Ectodermal cell (in vitro differentiated cells): ENCODE results near the gene FAHD1.

Experiments used
- H3K27ac ChIP-seq: 2 replicates; pipeline ENCODE4 v1.7.0; 2013; ENCODE audit warnings: mild to moderate bottlenecking, low read depth, low read length; ENCODE audit not compliant: insufficient read depth, poor library complexity, severe bottlenecking
- H3K27me3 ChIP-seq: 2 replicates; pipeline ENCODE4 v1.7.0; 2013; ENCODE audit warnings: mild to moderate bottlenecking, low read length; ENCODE audit not compliant: insufficient read depth, control insufficient read depth, poor library complexity, severe bottlenecking
- H3K36me3 ChIP-seq: one replicate; pipeline ENCODE4 v1.7.0; 2013; ENCODE audit warnings: low read length; ENCODE audit not compliant: control insufficient read depth, insufficient read depth
- H3K4me1 ChIP-seq: one replicate; pipeline ENCODE4 v1.7.0; 2013; ENCODE audit warnings: low read length; ENCODE audit not compliant: control insufficient read depth, insufficient read depth
- H3K4me3 ChIP-seq: 2 replicates; pipeline ENCODE4 v1.7.0; 2013; ENCODE audit warnings: low read depth, low read length, control low read depth; ENCODE audit not compliant: insufficient read depth
- H3K9me3 ChIP-seq: 2 replicates; pipeline ENCODE4 v1.7.0; 2013; ENCODE audit warnings: mild to moderate bottlenecking, low read length, moderate library complexity; ENCODE audit not compliant: control insufficient read depth
- WGBS, 2 experiments: methylation state at CpG; one replicate each; pipeline ENCODE4 v1.1.7; 2013; ENCODE audit warnings: missing lambda C conversion rate in 2 of 2; 5-methylcytosine and 5-hydroxymethylcytosine counted together

The FAHD1 gene

DNA sequence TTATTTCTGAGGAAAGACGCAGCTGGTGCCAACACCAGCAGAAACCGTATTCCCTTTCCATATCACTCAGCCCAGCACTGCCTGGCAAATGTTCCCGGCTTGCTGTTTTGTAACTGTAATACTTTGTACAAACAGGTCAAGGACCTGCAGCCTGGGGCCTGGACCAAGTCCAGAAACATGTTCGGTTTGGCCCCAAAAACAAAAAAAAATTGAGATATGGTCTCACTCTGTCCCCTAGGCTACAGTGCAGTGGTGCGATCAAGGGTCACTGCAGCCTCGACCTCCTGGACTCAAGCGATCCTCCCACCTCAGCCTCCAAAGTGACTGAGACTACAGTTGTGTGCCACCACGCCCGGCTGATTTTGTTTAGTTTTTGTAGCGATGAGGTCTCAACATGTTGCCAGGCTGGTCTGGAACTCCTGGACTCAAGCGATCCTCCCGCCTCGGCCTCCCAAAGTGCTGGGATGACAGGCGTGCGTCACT, 1.6 kb upstream of the FAHD1 start:
- peak overlapping the region; percentile 91 for H3K4me3 ChIP-seq
- H3K27ac ChIP-seq = no peak overlapping the region
- WGBS, 2 experiments = 91 to 92% methylated on average over 15 of the region's 15 CpGs
- peaks cover 13% of the 10 kb centered on the region for H3K4me1 ChIP-seq
- H3K27me3 ChIP-seq = peaks cover 6% of the 10 kb centered on the region
- no peaks in the 10 kb centered on the region for H3K36me3 ChIP-seq
- no peaks in the 10 kb centered on the region for H3K9me3 ChIP-seq

DNA sequence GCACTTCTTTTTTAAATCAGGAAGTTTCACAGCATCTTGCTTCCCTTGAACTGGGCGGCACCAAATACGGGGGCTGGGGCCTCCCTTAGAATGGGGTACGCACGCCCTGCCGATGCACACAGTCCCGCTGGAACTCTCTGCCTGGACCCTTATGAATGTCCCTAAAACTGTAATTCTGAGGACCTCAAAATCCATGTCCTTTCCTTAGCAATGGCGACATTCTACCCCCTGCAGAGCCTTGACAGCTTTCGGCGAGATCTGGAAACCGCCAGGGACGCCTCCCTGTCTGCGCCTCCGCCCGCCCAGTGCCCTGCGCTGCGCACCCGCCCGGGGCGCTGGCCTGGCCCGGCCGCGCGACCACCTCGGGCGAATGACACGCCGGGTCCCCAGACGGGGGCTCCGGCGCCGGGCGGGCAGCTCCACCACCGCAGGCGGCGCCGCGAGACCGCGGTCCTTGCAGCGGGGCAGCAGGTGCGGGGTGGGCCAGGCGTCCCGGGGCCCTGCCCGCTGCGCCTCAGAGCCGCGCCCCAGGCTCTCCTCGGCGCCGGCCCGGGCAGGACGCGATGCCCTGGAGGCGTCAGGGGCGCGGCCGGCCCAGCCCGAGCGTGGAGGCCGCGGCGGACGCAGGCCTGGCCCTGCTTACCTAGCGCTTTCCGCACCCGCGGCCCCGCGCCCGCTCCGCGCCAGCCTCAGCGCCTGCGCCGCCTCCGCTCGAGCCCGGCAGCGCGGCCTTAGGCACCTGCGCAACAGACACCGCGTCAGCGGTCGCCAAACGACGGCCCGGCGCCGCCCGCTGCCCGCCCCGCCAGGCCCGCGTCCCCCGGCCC, 929 bp upstream of the FAHD1 start:
- 4 to 5% methylated on average over 96 of the region's 96 CpGs for WGBS, 2 experiments
- peak overlapping the region; percentile 91 for H3K4me3 ChIP-seq
- H3K36me3 ChIP-seq = no peaks in the 10 kb centered on the region
- peaks cover 6% of the 10 kb centered on the region for H3K27me3 ChIP-seq
- H3K27ac ChIP-seq = no peak overlapping the region
- H3K4me1 ChIP-seq = peaks cover 13% of the 10 kb centered on the region
- no peaks in the 10 kb centered on the region for H3K9me3 ChIP-seq

DNA sequence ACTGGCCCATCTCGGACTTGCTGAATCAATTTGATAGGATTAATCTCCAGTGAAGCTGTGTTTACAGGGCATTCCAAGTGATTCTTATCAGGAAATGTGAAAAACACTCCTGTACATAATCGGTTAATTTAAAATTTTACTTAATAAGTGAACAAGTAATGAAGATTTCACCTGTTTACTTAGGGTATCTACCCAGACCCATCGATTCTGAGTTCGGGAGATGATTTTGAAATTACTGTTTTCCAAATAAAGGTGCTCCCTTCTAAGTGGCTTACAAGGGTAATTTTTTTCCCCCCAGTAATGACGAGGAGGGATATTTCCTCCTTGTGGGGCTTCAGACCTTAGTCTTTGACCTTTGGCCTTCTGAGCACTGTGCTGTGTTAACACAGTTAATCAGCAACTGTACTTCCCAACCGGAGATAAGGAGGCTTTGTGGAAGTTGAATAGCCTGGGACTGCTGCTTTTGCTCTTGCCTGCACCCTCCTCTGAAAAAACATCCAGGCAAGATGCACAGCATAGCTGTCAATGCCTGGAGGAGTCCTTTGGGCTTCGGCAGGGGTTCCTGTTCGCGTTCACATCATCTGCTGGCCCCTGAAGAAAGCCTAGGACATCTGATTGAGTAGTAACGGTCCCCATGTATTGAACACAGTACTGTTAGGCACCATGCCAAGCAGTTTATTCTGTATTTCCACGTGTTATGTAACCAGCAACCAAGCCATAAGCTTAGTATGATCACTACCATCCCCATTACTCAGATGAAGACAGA, 1.8 kb downstream of the FAHD1 start:
- no peaks in the 10 kb centered on the region for H3K36me3 ChIP-seq
- WGBS, 2 experiments = 92 to 94% methylated on average over 10 to 11 of the region's 11 CpGs
- no peak overlapping the region for H3K27ac ChIP-seq

DNA sequence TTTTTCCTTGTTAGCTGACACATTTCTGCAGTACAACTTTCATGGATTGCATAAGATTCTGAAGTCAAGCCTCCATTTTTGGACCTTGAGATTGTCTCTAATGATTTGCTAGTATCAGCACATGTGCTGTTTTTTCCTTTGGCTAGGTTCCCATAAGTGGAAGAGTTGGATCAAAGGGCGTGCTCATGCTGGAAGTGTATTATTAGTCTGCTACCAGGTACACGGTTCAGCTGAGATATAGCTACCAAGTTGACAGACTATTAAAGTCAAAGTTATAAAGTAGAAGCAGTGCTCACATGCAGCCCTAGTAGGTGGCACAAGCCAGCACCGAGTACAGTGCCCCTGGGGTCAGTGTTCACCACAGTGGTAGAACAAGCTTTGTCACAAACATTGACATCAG, 3.2 kb downstream of the FAHD1 start:
- 88 to 96% methylated on average over 3 of the region's 3 CpGs for WGBS, 2 experiments
- H3K4me3 ChIP-seq = no peak overlapping the region
- H3K27ac ChIP-seq = no peak overlapping the region
- H3K36me3 ChIP-seq = no peaks in the 10 kb centered on the region
- H3K27me3 ChIP-seq = peaks cover 6% of the 10 kb centered on the region
- H3K4me1 ChIP-seq = peaks cover 12% of the 10 kb centered on the region
- no peaks in the 10 kb centered on the region for H3K9me3 ChIP-seq

More for the DNA sequence above, 1.8 kb downstream of the FAHD1 start:
- no peaks in the 10 kb centered on the region for H3K9me3 ChIP-seq
- peaks cover 6% of the 10 kb centered on the region for H3K27me3 ChIP-seq
- H3K4me3 ChIP-seq = peak overlapping the region; percentile 6
- peaks cover 13% of the 10 kb centered on the region for H3K4me1 ChIP-seq

DNA sequence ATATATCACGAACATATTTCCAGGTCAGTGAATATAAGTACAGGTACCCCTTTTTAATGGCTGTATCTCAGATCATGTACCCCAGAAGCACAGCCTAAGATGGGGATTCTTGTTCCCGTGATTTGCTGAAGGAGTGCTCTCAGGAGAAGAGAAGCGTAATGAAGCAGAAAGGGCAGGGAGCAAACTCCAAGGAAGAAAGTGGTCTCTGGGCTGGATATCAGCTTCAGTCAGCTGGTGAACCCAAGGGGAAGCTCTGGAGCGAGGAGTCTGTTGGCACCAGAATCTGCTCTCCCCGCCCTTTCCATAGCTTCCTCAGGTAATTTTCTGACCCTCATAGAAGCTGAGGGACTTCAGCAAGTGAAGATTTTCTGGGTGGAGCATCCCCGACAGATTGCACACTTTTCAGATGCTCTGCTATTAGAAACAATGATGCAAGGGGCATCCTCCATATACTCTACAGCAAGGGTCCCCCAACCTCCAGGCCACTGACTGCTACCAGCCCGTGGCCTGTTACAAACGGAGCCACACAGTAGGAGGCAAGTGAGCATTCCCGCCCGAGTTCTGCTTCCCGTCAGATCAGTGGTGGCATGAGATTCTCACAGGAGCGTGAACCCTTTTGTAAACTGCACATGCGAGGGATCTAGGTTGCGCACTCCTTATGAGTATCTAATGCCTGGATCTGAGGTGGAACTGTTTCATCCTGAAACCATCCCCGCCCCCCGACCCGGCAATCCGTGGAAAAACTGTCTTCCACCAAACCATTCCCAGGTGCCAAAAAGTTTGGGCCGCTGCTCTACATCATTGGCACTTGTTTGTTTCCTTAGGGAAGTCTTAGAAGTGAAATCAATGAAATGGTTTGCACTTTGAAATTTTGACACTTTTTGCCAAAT, 4.4 kb downstream of the FAHD1 start:
- Histone ChIP-seq H3K4me3 (no peak overlapping the region), H3K27ac (no peak overlapping the region), H3K36me3 (no peaks in the 10 kb centered on the region), H3K9me3 (no peaks in the 10 kb centered on the region), H3K4me1 (peaks cover 6% of the 10 kb centered on the region), H3K27me3 (no peaks in the 10 kb centered on the region)
- 89 to 92% methylated on average over 19 of the region's 19 CpGs for WGBS, 2 experiments

DNA sequence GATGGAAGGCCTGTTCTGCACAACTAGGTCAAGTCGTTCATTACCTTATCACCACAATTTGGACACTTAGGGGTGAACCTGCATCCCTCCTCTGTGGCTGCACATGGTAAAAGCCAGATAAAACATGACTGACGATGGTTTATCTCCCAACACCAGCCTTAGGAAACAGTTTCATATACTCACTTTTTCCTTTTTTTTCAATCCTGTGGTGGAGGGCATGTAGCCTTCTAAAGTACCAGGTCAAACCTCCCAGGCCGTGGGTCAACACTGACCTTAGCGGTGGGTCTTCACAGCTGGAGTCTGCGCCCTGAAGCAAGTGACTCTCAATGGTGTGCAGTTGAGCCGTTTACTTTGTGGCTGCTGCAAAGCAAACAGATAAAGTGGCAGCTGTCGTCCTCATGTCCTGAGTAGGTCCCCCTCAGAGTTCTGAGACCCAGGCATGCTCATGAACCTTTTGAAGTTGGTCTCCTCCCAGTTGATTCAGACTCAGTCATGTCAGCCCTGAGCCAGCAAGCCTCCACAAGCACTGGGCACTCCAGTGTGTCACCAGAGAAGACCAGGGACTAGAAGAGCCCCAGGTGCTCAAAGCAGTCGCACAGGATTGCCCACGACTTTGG, 5.9 kb downstream of the FAHD1 start:
- Histone ChIP-seq H3K27ac (no peak overlapping the region), H3K36me3 (no peaks in the 10 kb centered on the region), H3K4me3 (no peak overlapping the region), H3K27me3 (no peaks in the 10 kb centered on the region), H3K9me3 (no peaks in the 10 kb centered on the region), H3K4me1 (peaks cover 6% of the 10 kb centered on the region)
- 84 to 86% methylated on average over 9 of the region's 9 CpGs for WGBS, 2 experiments

DNA sequence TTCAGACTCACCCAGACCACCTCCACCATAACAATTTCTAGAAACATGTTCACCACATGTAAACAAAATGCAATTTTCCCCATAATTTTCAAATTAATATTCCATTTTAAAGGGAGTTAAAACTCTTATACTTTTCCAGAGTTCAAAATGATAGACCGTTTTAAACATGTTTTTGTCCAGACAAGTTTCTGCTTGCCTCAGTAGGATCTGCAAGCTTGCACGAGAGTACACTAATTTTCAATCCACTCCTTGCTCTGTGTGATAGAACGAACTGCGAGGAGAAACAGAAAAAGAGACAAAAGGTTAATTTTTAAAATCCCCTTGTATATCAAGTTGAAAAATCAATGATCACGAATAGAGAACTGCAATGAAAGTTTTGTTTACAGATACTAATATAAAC, 7.1 kb downstream of the FAHD1 start:
- H3K36me3 ChIP-seq = no peaks in the 10 kb centered on the region
- 80 to 91% methylated on average over 4 to 5 of the region's 5 CpGs for WGBS, 2 experiments
- no peak overlapping the region for H3K4me3 ChIP-seq

DNA sequence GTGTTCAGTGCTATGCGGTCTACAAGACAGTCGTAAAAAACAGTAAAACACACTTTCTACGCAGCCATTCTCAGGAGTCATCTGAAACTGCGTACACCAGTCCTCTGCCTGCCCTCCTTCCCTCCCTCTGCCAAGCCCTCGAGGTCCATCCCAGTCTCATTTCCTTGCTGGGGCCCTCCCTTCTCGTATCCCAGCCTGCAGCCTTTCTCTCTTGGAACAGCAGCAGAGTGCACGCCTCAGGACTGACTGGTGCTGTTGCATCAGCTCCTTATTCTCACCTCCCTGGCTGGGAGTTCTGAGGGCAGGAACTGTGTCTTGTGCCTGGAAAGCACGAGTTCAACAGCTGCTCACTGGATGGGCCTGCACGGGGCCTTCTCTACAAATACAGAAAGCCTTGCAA, 12.5 kb downstream of the FAHD1 start:
- Histone ChIP-seq H3K36me3 (no peaks in the 10 kb centered on the region), H3K4me3 (no peak overlapping the region), H3K9me3 (no peaks in the 10 kb centered on the region), H3K4me1 (no peaks in the 10 kb centered on the region), H3K27ac (no peak overlapping the region), H3K27me3 (no peaks in the 10 kb centered on the region)
- WGBS, 2 experiments = 75 to 79% methylated on average over 9 of the region's 9 CpGs

More for the DNA sequence above, 7.1 kb downstream of the FAHD1 start:
- no peaks in the 10 kb centered on the region for H3K4me1 ChIP-seq
- H3K9me3 ChIP-seq = no peaks in the 10 kb centered on the region
- no peaks in the 10 kb centered on the region for H3K27me3 ChIP-seq
- H3K27ac ChIP-seq = no peak overlapping the region

DNA sequence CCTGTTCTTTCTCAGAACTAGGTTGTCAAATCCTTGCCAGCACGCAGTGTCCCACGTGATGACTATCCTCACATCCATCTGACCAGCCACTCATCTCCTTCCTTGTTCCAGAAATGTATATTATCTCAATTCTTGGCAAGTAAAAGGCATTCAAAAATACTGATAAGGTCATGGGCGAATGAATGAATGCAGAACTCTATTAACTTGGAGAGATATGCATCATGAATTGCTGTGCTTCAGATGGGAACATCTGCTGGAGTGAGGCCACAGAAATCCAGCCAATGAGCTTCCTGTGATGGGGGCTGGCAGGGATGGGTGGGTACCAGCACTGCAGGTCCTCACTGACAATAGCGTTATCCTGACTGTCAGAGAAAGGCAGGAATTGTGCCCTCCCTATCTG, 19.0 kb downstream of the FAHD1 start:
- Histone ChIP-seq H3K27me3 (peaks cover 15% of the 10 kb centered on the region), H3K4me1 (no peaks in the 10 kb centered on the region), H3K9me3 (no peaks in the 10 kb centered on the region), H3K36me3 (no peaks in the 10 kb centered on the region), H3K27ac (no peak overlapping the region), H3K4me3 (no peak overlapping the region)
- 42 to 51% methylated on average over 4 of the region's 4 CpGs for WGBS, 2 experiments
